ENCODE measurements around the gene PGBD4.

The PGBD4 gene

GRCh38 chr15:34101366-34102174 lies at the start of gene PGBD4, which contains the start of gene EMC7:
PGBD4 (plus strand) TSS chr15:34102083; CDS start chr15:34102532, 449 bp downstream.
EMC7 (minus strand) TSS chr15:34101862; CDS start chr15:34101839, 23 bp downstream.
- DNase-seq: peak; percentile 99

DNA sequence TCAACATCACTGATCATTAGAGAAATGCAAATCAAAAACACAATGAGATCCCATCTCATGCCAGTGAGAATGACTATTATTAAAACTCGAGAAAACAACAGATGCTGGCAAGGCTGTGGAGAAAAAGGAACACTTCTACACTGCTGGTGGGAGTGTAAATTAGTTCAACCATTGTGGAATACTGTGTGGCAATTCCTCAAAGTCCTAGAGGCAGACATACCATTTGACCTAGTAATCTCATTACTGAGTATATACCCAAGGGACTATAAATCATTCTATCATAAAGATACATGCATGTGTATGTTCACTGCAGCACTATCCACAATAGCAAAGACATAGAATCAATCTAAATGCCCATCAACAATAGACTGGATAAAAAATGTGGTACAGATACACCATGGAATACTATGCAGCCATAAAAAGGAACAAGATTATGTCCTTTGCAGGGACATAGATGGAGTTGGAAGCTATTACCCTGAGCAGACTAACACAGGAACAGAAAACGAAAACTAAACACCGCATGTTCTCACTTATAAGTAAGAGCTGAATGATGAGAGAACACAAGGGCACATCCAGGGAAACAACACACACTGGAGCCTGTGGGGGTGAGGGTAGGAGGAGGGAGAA lies 47.7 kb upstream of the PGBD4 start:
- DNase-seq: no peak

DNA sequence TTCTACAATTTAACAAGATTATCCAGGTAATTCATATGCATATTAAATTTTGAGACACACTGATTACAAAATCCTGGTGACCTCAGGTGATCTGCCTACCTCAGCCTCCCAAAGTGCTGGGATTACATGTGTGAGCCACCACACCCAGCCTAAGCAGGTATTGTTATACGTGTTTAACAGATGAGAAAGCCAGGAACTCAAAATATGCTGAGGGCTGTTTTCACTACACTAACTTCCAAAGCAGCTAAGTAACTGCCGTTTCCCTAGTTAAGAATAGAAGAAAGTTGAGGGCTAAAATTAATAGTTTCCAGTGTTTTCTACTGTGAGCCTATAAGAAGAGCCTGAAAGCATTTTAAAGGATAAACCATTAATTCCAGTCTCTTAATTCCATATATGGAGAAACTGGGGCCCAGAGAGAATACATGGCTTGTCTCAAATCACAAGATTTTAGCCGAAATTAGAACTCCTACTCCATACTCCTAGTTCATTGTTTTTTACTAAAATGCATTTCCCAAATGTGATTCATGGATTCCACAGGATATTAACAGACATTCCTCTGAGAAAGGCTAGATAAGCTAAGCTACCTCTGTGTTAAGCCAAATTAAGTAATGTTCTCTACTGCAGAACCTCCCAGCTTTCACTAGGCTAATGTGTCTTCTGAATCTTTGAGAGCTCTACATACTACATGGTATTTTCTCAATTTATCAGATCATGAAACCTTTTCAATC lies 45.9 kb upstream of the PGBD4 start:
- no peak for DNase-seq

DNA sequence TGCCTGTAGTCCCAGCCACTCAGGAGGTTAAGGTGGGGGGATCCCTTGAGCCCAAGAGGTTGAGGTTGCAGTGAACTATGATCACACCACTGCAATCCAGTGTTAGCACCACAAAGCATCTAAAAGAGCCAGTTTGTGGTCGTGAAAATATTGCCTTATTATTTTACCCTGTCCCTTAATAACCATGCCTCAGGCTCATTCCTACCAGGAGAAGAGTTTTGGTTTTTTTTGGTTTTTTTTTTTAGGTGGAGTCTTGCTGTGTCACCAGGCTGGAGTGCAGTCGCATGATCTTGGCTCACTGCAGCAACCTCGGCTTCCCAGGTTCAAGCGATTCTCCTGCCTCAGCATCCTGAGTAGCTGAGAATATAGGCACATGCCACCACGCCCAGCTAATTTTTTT lies 45.0 kb upstream of the PGBD4 start:
- DNase-seq: no peak

GRCh38 chr15:34059476-34059875 lies 42.4 kb upstream of the PGBD4 start:
- no peak for DNase-seq

GRCh38 chr15:34059946-34060345 lies 41.9 kb upstream of the PGBD4 start:
- no peak for DNase-seq

- no peak for DNase-seq
Measured at GRCh38 chr15:34064438-34064837, 37.4 kb upstream of the PGBD4 start.

DNA sequence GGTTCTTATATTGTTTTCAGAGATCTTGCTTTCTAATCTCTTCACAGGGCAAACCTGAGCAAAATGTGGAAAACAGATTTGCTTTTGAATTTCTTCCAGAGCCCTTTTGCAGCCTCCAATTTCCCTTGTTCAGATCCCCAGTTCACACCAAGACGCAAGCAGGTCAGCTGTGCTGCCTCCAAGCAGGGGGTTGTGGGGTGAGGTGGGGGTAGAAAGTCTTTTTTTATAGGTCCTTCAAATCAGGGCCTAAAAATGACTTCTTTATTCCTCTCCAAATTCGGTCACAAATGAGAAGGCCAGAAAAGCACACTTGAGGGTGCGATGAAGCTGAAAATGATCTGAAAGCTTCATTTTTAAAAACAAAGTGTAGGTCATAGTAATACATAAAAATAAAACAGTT lies 36.6 kb upstream of the PGBD4 start:
- no peak for DNase-seq

DNA sequence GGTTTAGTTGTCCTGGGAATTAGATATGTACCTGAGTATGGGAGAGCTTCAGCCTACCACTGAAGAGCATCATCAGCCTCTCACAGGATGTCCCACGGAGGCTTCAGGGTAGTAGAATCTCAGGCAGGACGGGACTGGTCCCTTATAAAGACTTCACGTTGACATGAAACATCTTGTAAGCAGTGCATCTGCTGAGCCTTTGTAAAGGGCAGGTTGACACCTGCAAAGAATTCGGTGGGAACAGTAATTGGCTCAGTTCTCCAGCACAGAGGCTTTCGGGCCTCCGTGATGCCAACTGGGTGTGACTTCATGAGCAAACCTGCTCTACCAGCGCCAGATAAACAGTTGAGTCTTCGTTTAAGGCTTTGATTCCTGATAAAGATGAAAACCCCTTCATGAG lies 35.9 kb upstream of the PGBD4 start:
- DNase-seq: no peak

GRCh38 chr15:34070003-34070402 lies 31.9 kb upstream of the PGBD4 start:
- DNase-seq: no peak

- DNase-seq: no peak
Measured at GRCh38 chr15:34076785-34077184, 25.1 kb upstream of the PGBD4 start.

DNA sequence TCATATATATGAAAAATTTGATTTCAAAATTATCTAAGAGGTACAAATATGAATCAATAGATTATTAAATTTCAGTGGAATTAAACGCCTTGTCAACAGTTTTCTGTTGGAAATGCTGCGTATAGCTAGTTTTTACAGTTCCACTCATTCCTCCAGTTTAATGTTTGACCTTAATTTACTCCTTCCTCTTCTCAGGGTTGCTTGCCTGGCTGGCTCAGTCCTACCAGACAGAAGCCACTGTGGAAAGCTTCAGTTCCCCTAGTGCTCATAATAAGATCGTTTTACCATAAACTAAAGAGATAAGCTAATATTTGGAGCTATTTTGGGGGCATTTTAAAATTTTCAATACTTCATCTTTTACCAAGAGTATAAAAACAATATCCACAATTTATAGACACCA lies 23.0 kb upstream of the PGBD4 start:
- DNase-seq: no peak

DNA sequence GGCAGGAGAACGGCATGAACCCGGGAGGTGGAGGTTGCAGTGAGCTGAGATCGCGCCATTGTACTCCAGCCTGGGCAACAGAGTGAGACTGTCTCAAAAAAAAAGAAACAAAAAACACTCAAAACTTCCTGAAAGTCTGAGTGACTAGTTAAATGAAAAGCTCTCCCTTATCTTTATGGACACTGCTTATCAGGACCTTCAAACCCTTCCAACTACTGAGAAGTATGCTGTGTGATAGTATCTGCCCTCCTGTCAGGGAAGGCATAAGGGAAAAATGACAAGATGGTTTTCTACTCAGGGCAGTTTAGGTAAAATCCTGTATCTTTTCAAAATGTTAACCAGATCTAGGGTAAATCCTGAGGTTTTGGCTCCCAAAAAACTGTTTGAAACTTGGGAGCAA lies 22.0 kb upstream of the PGBD4 start:
- no peak for DNase-seq

DNA sequence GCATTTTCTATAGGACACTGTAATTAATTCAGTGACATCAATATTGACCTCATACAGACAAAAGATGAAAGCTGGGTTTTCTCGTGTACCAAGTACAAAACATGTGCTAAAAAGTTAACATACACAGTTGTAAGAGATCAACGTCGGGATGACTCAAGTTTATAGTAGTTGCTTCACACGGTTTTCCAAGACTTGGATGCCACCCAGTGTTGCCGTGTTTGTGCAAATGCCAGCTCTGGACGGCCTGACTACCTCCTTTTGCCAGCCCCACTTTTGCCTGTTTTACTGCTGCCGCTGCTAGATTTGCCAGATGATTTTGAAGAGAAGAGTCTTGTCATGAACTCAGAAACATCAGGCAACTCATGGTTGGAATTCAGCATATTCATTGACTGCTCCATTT lies 17.8 kb upstream of the PGBD4 start:
- no peak for DNase-seq

DNA sequence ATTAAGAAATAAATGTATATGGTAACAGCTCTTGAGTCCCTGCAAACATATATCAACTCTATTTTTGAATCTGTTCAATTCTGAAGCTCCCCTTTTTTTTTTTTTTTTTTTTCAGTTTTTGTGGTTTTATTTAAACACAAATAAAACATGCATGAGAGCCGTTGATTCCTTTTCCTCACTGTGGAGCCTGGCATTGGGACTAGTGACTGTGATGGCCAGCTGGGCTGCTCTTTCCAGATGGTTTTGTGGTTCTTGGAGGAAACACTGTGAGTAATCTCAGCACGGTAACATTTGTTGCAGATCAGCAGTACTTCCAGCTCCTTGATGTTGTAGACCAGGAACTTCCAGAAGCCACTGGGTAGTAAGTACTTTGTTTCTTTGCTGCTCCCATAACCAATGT lies 16.1 kb upstream of the PGBD4 start:
- DNase-seq: no peak

DNA sequence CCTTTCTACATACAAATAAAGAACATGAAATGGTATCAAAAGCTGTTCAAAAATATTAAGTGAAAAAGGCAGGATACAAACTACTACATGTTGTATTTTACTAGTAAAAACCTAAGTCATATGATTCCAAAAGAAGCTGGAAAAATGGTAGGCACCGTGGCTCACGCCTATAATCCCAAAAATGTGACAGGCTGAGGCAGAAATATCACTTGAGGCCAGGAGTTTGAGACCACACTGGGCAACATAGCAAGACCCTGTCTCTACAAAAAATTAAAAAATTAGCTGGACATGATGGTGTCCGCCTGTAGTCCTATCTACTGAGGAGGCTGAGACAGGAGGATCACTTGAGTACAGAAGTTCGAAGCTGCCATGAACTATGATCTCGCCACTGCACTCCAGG lies 2.0 kb upstream of the PGBD4 start:
- DNase-seq: no peak

GRCh38 chr15:34102175-34102925 lies 467 bp downstream of the PGBD4 start:
- no peak for DNase-seq

DNA sequence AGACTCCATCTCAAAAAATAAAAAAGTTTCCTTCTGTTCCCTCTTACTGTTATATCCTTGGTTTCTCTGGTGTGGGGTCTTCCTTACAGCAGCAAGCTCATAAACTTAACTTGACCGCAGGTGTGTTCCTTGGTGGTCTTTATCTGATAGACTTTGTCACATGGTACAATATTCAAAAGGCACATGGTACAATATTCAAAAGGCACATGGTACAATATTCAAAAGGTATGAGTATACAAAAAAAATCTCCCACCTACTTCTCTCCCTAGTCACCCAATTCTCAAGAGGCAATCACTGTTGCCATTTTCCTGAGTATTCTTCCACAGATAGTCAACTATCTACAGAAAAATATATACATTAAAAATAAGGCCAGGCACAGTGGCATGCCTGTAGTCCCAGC lies 4.5 kb downstream of the PGBD4 start:
- DNase-seq: no peak

DNA sequence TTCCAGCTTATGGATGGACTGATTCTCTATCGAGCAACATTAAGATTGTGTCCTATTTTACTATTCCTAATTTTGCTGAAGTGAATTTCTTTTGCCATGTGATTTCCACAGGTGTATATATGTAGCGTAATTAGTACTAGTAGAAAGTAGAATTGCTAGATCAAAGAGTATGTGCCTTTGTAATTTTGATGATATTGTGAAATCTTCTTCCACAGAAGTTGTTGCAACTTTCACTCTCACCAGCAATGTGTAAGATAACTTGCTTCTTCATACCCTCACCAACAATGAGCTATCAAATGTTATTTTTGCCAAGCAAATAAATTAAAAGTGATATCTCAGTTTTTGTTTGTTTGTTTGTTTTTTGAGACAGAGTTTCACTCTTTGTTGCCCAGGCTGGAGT lies 5.4 kb downstream of the PGBD4 start:
- no peak for DNase-seq

DNA sequence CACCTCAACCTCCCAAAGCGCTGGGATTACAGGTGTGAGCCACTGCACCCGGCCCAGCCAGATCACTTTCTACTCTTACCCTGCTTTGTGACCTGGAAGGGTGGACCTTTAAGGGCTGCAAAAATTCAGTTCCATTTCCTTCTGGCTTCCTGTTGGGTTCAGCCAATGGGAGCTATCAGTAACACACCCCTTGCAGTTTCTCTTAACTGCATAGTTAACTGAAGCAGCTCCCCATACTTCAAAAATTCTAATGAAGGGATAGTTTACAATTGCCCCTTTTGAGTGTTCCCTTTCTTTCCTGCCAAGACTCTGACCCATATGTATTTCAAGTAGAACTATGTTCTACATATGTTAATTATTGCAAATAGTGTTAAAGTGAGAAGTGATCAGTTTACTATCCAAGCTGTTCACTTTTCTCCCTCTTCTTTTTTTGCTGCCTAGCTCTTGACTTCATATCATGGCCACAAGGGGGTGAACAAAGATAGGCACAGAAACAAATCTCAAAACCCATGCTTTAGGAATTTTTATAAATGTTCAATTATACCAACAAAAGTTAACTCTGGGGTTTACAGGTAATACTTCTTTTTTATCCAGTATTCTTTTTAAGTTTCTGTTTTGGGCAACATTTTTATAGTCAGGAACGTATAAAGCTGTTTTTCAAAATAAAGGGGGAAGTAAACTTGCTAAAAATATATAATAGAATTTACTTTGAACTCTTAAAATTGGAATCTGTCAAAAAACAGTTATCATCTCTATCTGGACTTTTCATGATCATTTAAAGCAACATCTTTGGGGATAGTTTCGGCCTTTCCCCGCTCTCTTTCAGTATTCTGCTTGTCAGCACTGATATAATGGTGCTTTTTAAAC lies 8.1 kb downstream of the PGBD4 start:
- no peak for DNase-seq

- DNase-seq: no peak
Measured at GRCh38 chr15:34111488-34111887, 9.6 kb downstream of the PGBD4 start.

DNA sequence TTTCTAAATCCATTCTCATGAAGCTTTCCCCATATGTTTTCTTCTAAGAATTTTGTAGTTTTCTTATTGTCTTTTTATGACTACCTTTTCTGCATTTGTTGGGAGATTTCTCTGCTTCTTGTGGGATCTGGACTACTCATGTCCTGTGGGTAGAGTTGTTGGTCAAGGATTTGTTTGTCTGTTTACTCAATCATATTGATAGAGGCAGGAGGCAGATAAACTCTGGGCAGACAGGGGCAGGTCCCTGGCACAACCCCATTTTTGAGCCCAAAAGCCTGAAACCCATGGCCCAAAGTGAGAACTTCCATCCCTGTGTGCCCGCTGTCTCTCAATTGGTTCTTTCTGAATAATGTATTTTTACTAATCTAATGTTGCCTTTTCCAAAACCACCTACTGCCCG lies 12.3 kb downstream of the PGBD4 start:
- no peak for DNase-seq

All from islet precursor cell (in vitro differentiated cells).